ENCODE data around the gene CARS1.
"Not testable (repeated sequence)": the region's sequence is repeated elsewhere in the genome, so short reads cannot be mapped to it uniquely, and the experiment has no call there.

The CARS1 gene

GRCh38 chr11:3089236-3090061 is 32.2 kb upstream of the CARS1 start:
- no peak for FAIRE-seq

GRCh38 chr11:3088806-3089205 is 31.6 kb upstream of the CARS1 start:
- FAIRE-seq = no peak

GRCh38 chr11:3087821-3088800 is 30.9 kb upstream of the CARS1 start:
- no peak for FAIRE-seq

- FAIRE-seq = no peak
Observed at GRCh38 chr11:3087373-3087772, 30.1 kb upstream of the CARS1 start.

GRCh38 chr11:3086671-3087150 is 29.5 kb upstream of the CARS1 start:
- no peak for FAIRE-seq

GRCh38 chr11:3086114-3086513 is 28.9 kb upstream of the CARS1 start:
- no peak for FAIRE-seq

GRCh38 chr11:3085052-3085451 is 27.8 kb upstream of the CARS1 start:
- no peak for FAIRE-seq

GRCh38 chr11:3083321-3083720 is 26.1 kb upstream of the CARS1 start:
- no peak for FAIRE-seq

- no peak for FAIRE-seq
Observed at GRCh38 chr11:3081386-3081751, 24.1 kb upstream of the CARS1 start.

GRCh38 chr11:3080733-3081385 is 23.6 kb upstream of the CARS1 start:
- FAIRE-seq = no peak

GRCh38 chr11:3080104-3080503 is 22.9 kb upstream of the CARS1 start:
- no peak for FAIRE-seq

GRCh38 chr11:3077846-3078440 is 20.7 kb upstream of the CARS1 start:
- no peak for FAIRE-seq

GRCh38 chr11:3077189-3077836 is 20.1 kb upstream of the CARS1 start:
- FAIRE-seq = no peak

- no peak for FAIRE-seq
Observed at GRCh38 chr11:3074912-3075589, 17.8 kb upstream of the CARS1 start.

GRCh38 chr11:3073029-3073435 is 15.8 kb upstream of the CARS1 start:
- no peak for FAIRE-seq

- no peak for FAIRE-seq
Observed at GRCh38 chr11:3069425-3069824, 12.2 kb upstream of the CARS1 start.

GRCh38 chr11:3066308-3066707 is 9.1 kb upstream of the CARS1 start:
- FAIRE-seq = not testable (repeated sequence)

- FAIRE-seq = not testable (repeated sequence)
Observed at GRCh38 chr11:3064709-3065108, 7.5 kb upstream of the CARS1 start.

- FAIRE-seq = not testable (repeated sequence)
Observed at GRCh38 chr11:3063876-3064275, 6.7 kb upstream of the CARS1 start.

- not testable (repeated sequence) for FAIRE-seq
Observed at GRCh38 chr11:3063432-3063831, 6.2 kb upstream of the CARS1 start.

GRCh38 chr11:3060436-3061025 is 3.3 kb upstream of the CARS1 start:
- no peak for FAIRE-seq
